ENCODE data around the gene GPD1.
A peak's percentile ranks its signal among the peaks of the same experiment; 100 is the strongest.
"Not testable (repeated sequence)": the region's sequence is repeated elsewhere in the genome, so short reads cannot be mapped to it uniquely, and the experiment has no call there.

Gene GPD1

DNA sequence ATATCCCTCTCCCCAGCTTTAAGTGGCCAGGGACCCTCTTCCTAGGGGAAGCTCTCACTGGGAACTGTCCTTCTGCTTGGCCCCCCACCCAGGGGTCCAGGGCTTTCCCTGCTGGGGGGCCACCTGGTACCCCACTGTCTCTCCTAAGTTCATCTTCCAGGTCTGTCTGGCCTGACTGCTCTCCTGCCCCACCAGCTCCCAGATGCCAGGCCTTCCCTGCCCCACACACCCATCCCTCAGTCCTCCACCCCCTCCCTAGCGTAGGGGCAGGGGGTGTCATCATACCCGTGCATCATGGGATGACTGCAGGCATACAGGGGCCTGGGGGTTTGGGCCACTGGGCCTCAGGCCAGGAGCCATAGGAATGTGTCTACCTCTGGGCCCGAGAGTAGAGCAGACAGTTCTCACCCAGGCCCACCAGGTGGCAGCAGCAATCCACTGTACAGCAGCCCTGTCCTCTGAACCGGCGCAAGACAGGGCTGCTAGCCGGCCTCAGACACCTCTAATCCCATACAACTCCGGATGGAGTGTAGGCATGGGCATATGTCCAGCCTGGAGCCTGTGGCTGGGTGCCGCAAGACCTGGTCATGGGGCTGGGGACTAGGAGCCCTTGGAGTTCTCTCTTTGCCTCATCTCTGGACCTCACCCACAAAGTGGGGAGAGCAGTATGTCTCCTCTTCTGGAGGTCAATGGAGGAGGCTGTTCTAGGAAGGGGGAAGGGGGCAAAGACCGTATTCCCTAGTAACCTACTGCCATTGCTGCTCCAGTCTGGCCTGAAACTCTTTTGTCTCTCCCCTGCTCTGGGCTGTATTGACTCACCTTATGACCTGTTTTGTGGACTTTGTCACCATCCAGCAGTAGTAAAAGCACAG lies 28.6 kb upstream of the GPD1 start:
- peak; percentile 93 for DNase-seq

- DNase-seq: no peak
These were observed 28.0 kb upstream of the GPD1 start for GRCh38 chr12:50075808-50076170.

GRCh38 chr12:50077099-50077498 lies 26.7 kb upstream of the GPD1 start:
- no peak for DNase-seq

DNA sequence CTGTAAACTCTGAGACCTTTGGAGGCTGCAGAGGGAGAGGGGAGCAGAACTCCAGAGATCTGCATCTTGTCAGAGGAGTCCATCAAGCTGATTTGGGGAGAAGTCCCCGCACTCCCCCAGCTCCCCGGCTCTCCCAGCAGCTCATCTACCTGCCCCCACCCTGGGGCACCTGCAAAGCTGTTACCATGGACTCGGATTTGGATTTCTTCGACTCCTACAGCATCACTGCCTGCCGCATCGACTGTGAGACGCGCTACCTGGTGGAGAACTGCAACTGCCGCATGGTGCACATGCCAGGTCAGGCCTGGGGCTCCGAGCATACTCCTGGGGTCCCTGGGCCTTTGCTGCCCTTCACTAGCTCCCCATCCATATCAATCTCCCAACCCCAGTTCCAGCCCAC lies 25.5 kb upstream of the GPD1 start:
- no peak for DNase-seq

DNA sequence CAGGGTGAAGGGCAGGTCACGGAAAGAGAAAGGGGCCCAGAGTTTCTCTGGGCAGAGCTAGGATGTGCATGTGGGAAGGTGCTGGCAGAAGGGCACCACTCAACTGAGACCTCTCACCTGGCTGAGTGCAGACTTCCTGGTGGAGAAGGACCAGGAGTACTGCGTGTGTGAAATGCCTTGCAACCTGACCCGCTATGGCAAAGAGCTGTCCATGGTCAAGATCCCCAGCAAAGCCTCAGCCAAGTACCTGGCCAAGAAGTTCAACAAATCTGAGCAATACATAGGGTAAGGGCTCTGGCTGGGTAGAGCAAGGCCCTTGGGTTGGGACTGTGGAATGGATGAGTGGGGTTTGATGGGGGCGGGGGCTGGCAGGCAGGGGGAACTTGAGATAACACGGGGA lies 24.0 kb upstream of the GPD1 start:
- DNase-seq: no peak

DNA sequence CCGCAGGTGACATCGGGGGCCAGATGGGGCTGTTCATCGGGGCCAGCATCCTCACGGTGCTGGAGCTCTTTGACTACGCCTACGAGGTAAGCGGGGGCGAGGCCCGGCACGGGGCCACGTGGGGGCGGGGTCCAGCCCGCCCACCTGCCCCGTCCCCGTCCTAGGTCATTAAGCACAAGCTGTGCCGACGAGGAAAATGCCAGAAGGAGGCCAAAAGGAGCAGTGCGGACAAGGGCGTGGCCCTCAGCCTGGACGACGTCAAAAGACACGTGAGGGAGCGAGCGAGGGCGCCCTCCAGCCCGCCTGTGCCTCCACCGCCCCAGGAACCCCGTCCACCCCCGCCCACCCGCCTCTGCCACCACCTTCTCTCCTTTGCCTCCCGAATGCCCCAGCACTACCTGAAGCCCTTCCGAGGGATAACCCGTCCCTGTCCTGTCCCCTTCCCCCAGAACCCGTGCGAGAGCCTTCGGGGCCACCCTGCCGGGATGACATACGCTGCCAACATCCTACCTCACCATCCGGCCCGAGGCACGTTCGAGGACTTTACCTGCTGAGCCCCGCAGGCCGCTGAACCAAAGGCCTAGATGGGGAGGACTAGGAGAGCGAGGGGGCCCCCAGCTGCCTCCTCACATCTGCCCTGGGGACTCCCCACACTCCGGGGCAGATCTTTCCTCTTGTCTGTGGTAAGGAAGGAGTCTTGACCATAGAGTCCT lies 22.6 kb upstream of the GPD1 start:
- no peak for DNase-seq

GRCh38 chr12:50082644-50083043 lies 21.2 kb upstream of the GPD1 start:
- DNase-seq: no peak

DNA sequence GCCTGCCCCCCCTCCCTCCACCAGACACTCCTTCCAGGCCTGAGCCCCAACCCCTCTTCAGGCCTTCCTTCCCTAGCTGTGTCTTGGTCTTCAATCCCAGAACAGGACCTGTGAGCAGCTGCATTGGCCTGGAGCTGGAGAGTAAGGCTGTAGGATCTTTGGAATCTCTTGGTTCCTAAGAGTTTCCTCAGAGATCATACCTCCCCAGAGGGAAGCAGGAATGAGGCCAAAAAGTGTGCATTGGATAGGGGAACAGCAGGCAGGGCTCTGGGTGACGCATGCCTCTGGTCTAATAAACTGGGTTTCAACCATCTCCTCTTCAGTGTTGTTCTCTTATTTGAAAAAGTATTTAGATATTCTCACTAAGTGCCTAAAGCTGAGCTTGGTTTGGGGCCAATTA lies 20.5 kb upstream of the GPD1 start:
- no peak for DNase-seq

GRCh38 chr12:50084409-50084774 lies 19.4 kb upstream of the GPD1 start:
- DNase-seq: not testable (repeated sequence)

DNA sequence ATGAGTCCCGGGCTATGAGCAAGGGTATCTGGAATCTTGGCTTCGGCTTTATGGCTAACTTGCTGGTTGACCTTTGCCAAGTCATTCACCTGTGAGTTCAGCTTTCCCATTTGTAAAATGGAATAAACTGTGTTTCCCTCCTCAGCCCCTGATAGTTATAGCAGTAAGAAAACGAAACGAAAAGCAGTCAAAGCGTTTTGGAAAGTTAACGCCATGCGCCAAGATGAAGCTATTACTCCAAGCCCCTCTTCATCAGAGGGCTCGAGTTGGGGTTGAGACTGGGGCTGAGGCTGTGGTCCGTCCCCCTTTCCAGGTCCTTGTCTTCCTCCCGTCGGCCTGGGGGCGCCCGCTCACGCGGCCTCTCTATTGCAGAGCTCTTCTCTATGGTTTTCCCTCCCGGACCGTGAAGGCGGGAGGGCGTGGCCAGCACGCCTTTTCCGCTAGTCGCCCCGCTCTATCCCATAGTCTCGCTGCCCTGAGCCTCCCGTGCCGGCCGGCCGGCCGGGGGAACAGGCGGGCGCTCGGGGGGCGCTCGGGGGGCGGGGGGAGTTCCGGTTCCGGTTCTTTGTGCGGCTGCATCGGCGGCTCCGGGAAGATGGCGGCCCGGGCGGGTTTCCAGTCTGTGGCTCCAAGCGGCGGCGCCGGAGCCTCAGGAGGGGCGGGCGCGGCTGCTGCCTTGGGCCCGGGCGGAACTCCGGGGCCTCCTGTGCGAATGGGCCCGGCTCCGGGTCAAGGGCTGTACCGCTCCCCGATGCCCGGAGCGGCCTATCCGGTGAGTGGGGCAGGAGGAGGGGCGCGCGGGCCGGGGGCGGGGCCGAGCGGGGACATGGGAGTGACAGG lies 18.8 kb upstream of the GPD1 start, which contains the start of gene SMARCD1:
TSS of gene SMARCD1 (plus strand) at position 568 of the 840 bp plus-strand sequence. CDS start at position 596, 28 bp downstream.
- peak; percentile 95 for DNase-seq

- no peak for DNase-seq
These were observed 18.2 kb upstream of the GPD1 start for GRCh38 chr12:50085615-50086072.

GRCh38 chr12:50086148-50086547 lies 17.7 kb upstream of the GPD1 start:
- DNase-seq: no peak

DNA sequence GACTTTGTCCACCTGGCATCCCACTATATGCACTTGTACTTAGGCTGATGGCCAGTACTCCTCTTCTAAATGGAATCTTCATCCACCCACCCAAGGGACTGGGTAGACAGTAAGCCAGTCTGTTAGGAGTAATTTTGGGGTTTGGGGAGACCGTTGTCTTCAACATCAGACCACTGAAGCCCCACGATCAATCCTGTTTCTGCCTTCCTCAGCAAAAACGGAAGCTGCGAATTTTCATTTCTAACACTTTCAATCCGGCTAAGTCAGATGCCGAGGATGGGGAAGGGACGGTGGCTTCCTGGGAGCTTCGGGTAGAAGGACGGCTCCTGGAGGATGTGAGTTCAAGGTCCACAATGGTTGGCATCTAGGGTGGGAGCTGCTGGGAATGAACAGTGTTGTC lies 16.7 kb upstream of the GPD1 start:
- DNase-seq: no peak

DNA sequence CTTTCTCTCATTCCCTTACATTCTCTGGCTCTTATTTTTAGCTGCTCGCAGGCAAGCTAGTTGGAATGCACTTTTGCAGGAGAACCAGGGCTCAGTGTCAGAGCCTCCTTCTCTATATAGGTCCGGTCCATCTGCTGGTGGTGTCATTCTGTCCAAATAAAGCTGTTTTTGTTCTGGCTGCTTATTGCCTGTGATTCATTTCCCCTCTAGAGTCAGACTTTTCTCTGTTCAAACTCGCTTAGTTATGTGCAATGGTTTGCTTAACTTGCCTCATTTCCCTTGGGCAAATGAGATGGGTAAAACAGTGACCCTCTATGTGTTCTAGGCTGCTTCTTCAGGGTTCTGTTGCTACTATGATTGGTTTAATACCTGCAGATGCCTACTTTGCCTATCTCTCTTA lies 15.8 kb upstream of the GPD1 start:
- no peak for DNase-seq

DNA sequence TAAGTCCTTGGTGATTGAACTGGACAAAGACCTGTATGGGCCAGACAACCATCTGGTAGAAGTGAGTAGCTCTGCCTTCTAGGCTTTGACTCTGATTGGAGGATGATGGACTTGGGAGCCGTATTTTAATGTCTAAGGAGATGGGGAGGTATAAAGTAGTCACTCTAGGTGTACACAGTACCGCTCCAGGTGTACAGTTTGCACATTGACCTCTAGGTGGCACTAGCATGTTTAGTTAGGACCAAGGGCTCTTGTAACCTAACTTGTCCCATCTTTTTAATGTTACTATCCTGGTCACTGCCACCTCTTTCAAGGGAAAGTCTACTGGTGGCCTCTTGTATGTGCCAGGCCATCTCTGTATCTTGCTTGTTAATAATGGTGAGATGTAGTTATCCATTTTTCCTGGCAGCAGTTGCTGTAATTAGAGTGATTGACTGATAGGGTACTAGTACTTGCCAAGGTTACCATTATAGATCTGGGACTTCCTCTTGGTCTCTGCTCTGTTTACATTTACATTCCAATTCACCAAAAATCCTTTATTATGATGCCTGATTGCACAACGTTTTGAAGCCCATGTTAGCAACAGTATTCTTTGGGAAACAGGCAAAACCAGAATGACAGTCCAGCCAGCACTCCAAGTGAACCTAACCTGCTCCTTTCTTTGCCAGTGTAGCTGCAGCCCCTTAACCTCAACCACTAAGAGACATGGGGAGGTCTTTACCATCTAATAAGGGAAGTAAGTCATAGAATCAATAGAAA lies 15.1 kb upstream of the GPD1 start:
- DNase-seq: peak; percentile 60

GRCh38 chr12:50089730-50090129 lies 14.1 kb upstream of the GPD1 start:
- no peak for DNase-seq

- no peak for DNase-seq
These were observed 13.4 kb upstream of the GPD1 start for GRCh38 chr12:50090391-50090790.

- DNase-seq: no peak
These were observed 5.9 kb upstream of the GPD1 start for GRCh38 chr12:50097952-50098351.

DNA sequence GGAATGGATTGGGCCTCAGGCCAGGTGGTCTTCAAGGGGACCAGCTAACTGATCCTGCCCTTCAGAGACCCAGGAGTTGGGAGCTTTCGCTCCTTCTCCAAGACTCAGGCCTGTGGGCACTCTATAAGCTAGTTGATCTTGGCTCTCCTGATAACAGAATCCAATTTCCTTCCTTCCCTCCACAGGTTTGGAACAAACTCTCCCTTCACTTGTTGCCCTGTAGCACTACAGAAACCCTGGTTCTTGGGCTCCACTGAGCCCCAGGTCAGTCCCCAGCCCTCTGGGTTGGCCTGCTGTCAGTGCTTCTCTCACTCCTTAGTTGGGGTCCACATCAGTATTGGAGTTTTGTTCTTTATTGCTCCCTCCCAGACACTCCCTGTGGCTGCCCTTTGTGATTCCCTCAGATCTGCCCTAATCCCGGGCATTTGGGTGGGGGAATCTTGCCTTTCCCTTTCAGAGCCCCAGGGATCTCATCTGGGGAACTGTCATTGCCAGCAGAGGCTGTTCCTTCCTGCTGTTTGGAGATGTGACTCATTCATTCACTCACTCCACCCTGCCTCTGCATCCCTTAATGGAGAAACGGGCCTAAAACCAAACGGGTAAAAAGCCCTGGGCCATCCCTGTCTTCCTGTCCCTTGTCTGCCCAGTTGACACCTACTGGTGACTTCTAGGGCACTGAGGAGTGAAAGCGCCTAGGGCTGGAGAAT lies 4.4 kb upstream of the GPD1 start:
- DNase-seq: no peak

DNA sequence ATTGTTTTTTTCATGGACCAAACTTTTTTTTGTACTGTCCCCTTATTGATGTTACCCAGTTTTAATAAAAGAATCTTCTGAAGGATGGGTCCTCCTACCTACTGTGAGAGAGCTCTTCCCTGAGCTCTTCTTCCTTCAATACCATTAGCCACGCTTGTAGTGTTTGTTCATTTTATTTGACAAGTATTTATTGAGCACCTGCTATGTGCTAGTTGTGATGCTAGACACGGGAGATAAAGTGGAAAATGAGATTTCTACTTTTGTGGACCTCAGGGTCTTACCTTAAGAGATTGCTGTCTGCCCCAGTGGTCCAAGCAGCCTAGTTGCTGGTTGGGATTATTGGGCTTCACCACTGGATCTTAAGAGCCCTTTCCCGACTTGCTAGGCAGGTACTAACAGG lies 3.2 kb upstream of the GPD1 start:
- no peak for DNase-seq

DNA sequence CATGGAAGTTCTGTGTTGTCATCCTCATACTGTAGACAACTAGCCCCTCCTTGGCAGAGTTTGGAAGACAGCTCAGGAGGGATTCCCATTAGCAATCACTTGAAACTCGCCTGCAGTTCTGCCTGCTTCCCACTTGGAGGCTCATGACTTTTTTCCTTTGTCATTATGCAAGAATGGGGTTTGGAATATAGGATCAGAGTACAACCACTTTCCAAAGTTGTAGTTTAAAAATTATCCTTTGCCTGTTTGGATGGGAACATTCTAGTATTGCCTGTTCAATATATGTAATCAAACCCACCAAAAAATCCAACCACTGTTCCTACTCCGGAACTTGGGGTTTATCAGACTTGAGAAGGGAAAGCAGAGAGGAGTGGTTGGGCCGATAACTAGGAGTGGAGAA lies 2.1 kb upstream of the GPD1 start:
- peak; percentile 59 for DNase-seq

GRCh38 chr12:50102131-50102531 lies 1.7 kb upstream of the GPD1 start:
- no peak for DNase-seq

All from eye (tissue), 1 donor.